Measurements from ENCODE around the gene UBASH3A.

UBASH3A gene

DNA sequence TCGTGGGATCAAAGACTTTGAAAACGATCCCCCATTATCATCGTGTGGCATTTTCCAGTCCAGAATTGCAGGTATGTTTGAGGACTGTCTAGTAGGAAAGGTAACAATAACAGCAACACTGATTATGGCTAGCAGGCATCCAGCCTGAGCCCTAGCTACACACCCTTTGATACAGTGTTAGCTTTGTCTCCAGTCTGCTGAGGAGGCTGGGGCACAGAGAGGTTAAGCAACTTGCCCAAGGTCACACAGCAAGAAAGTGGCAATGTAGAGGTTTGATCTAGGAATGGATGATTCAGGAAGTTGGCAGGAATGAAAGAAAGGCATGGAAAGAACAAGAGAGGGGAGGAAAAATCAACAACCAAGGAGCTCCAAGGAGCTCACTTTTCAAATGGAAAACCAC, 31.2 kb downstream of the UBASH3A start:
- Mint-ChIP-seq H3K36me3 (ENCODE audit: low read depth) (peaks cover 86% of the 10 kb centered on the region), H3K9me3 (peaks cover 16% of the 10 kb centered on the region), H3K27me3 (peaks cover 2% of the 10 kb centered on the region), H3K4me3 (no peak overlapping the region), H3K27ac (no peak overlapping the region), H3K4me1 (ENCODE audit: low read depth) (peaks cover 73% of the 10 kb centered on the region)

DNA sequence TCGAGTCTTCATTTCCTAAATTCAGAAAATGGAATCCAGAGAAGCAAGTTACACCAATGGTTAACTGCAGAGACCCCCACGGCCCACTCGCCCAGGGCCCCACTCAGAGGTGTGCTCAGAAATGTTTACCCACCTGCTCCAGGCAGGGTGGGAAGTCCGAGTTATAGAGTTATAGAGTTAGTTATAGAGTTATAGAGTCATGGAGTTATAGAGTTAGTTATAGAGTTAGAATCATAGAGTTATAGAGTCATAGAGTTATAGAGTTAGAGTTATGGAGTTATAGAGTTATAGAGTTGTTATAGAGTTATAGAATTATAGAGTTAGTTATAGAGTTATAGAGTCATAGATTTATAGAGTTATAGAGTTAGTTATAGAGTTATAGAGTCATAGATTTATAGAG, 31.7 kb downstream of the UBASH3A start:
- Mint-ChIP-seq H3K27ac (no peak overlapping the region), H3K9me3 (peaks cover 18% of the 10 kb centered on the region), H3K4me1 (ENCODE audit: low read depth) (peaks cover 79% of the 10 kb centered on the region), H3K36me3 (ENCODE audit: low read depth) (peaks cover 91% of the 10 kb centered on the region), H3K4me3 (no peak overlapping the region), H3K27me3 (peaks cover 3% of the 10 kb centered on the region)

DNA sequence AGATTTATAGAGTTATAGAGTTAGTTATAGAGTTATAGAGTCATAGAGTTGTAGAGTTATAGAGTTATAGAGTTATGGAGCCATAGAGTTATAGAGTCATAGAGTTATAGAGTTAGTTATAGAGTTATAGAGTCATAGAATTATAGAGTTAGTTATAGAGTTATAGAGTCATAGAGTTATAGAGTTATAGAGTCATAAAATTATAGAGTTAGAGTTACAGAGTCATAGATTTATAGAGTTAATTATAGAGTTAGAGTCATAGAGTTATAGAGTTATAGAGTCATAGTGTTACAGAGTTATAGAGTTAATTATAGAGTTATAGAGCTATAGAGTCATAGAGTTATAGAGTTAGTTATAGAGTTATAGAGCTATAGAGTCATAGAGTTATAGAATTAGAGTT, 32.1 kb downstream of the UBASH3A start:
- H3K27ac Mint-ChIP-seq: no peak overlapping the region
- no peak overlapping the region for H3K4me3 Mint-ChIP-seq
- peaks cover 18% of the 10 kb centered on the region for H3K9me3 Mint-ChIP-seq
- peaks cover 83% of the 10 kb centered on the region for H3K4me1 Mint-ChIP-seq (ENCODE audit: low read depth)
- peaks cover 3% of the 10 kb centered on the region for H3K27me3 Mint-ChIP-seq
- H3K36me3 Mint-ChIP-seq (ENCODE audit: low read depth): peaks cover 95% of the 10 kb centered on the region

DNA sequence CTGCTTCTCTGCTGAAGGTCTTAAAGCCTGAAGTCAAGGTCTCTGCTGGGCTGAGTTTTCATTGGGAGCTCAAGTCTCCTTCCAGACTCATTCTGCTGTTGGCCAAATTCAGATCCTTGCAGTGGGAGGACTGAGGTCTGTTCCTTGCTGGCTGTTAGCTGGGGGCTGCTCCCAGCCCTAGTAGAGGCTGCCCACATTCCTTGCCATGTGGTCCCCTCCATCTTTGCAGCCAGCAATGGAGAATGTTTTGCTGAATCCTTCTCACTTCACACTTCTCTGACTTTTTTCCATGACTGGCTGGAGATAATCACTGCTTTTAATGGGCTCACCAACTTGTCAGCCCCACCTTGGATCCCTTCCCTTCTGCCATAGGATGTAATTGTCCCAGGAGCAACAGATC, 33.2 kb downstream of the UBASH3A start:
- Mint-ChIP-seq H3K4me3 (no peak overlapping the region), H3K9me3 (peaks cover 18% of the 10 kb centered on the region), H3K27ac (peak overlapping the region; percentile 16), H3K36me3 (ENCODE audit: low read depth) (peaks cover 96% of the 10 kb centered on the region), H3K4me1 (ENCODE audit: low read depth) (peaks cover 89% of the 10 kb centered on the region), H3K27me3 (peaks cover 3% of the 10 kb centered on the region)

DNA sequence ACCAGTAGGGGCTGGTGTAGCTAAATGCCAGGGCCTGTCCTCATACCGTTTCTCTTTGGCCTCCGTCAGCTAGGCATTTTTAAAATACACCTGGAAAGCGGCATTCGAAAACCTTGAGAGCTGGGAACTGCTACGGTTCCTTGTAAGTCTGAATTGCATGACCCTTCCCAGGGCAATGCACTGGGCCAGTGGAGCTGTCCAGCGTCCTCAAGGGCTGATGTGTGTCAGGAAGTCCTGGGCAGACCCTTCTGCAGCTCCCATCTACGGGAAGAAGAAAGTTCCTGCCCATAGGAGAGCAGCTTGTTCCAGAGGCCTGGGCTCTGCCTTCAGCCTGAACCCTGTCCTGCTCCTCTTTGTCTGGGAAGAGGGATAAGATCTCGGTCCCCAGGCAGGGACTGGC, 34.1 kb downstream of the UBASH3A start:
- Mint-ChIP-seq H3K36me3 (ENCODE audit: low read depth) (peaks cover 96% of the 10 kb centered on the region), H3K27ac (peak overlapping the region; percentile 36), H3K27me3 (peaks cover 3% of the 10 kb centered on the region), H3K9me3 (peaks cover 11% of the 10 kb centered on the region), H3K4me3 (no peak overlapping the region), H3K4me1 (ENCODE audit: low read depth) (peaks cover 87% of the 10 kb centered on the region)

DNA sequence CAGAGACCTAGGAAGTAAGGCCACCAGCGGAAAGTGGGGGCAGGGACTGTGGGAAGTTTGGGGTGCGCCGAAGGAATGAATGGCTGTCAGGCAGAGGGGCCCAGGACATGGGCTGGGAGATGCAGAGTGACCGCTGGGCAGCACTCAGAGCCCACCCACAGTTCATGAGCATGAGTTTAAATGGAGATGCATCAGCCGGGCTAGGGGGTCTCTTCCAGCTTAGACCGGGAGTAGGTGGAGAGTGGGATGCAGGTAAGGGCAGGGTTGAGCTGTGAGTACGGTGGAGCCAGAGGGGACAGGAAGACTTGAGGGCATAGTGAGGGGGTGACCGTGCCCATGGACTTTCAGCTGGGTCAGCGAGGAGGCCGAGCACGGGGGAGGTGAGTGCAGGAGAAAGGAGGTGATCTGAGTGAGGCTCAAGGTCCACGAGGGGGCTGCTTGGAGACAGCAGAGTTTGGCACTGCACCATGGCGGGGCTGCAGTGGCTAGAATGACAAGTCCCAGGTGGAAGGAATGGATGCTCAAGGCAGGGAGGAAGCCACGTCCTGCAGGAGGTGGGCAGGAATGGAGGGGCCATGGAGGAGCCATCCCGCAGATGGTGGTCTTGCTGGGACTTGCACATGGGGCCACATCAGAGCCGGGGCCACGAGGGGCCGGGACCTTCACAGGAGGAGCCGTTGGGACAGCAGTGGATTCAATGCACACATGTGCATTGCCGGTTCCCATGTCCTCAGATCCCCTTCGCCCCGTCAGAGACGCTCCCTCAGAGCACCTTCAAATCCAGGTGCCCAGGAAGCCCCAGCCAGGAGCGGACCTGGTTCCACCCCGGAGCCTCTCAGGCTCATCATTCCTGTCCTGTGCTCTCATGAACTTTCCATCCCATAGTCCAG, 34.9 kb downstream of the UBASH3A start:
- peaks cover 82% of the 10 kb centered on the region for H3K4me1 Mint-ChIP-seq (ENCODE audit: low read depth)
- H3K27me3 Mint-ChIP-seq: peaks cover 3% of the 10 kb centered on the region
- peaks cover 10% of the 10 kb centered on the region for H3K9me3 Mint-ChIP-seq
- H3K27ac Mint-ChIP-seq: peak overlapping the region; percentile 36
- H3K4me3 Mint-ChIP-seq: peak overlapping the region; percentile 27
- peaks cover 93% of the 10 kb centered on the region for H3K36me3 Mint-ChIP-seq (ENCODE audit: low read depth)

DNA sequence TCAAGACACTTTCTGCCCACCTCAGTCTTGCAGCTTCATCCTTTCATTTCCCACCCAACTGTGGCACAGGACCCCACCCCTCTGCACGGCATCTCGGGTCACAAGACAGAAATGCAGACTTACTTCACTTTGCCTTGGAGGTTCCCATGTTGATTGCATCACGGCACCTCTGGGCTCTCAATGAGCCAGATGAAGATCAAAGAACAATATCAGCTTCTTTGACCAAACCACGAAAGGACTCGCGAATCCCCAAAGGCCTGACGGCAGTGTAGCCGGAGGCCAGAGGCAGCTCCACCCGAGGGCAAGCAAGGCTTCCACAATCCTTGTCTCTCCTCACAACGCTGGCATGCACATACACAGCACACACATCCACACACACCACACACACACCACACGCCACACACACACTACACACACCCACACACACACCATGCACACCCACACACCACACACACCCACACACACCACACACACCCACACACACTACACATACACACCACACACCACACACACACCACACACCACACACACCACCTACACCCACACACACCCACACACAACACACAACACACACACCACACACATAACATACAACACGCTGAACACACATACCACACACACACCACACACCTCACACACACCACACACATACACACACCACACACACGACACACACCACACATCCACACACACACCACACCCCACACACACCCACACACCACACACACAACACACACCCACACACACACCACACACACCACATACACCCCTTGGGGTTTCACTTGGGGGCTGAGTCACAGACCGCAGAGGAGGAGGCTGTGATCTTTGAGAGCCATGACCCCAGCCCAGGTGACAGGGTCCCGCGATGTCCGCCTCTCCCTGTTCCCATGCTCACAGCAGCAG, 35.8 kb downstream of the UBASH3A start:
- Mint-ChIP-seq H3K27ac (peak overlapping the region; percentile 96), H3K36me3 (ENCODE audit: low read depth) (peaks cover 89% of the 10 kb centered on the region), H3K9me3 (peaks cover 10% of the 10 kb centered on the region), H3K4me1 (ENCODE audit: low read depth) (peaks cover 77% of the 10 kb centered on the region), H3K27me3 (peaks cover 3% of the 10 kb centered on the region), H3K4me3 (peak overlapping the region; percentile 68)

DNA sequence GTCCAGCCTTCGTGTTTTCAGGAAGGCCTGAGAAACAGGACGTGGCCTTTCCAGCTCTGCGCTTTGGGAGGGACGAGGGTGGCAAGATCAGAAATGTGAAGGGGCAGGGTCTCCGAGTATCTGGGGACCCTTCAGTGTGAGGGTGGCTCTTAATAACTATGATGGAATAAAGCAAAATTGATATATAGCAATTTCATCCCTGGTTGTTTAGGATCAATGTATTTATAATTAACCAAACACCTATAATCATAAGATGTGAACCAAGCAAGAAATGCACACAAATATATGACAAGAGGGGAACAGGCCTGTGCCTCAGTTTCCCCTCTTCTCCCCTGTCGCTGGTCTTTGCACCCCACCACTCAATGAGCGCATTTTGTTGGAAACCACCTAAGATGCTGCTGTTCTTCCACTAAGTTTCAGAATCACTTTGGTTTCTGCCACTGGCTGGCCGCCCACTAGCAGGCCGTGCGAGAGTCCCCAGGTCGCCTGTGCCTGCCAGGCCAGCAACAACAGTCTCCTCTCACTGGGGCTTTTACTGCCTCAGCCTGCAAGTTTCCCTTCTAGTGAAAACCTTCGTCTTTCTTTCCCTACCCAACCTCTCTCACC, 36.6 kb downstream of the UBASH3A start:
- Mint-ChIP-seq H3K9me3 (peaks cover 5% of the 10 kb centered on the region), H3K4me3 (peak overlapping the region; percentile 68), H3K4me1 (ENCODE audit: low read depth) (peaks cover 69% of the 10 kb centered on the region), H3K27ac (peak overlapping the region; percentile 96), H3K36me3 (ENCODE audit: low read depth) (peaks cover 81% of the 10 kb centered on the region), H3K27me3 (peaks cover 3% of the 10 kb centered on the region)

DNA sequence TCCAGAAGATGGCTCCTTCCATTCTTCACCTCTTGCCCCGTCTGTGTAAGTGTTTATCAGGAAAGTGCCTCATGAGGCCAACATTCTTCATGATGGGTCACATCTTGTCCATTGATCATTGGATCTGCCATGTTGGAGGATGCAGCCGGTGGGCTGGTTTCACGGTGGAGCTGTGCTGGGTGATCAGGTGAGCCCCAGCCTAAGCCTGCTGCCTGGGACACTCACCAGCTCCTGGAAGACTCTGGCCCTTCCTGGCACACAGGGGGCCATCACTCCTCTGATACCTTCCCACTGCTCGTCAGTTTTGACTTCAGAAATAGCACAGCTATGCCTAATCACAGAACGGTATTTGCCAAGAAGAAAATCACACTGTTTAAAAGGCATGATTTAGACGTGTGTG, 38.3 kb downstream of the UBASH3A start:
- peak overlapping the region; percentile 72 for H3K27ac Mint-ChIP-seq
- H3K4me1 Mint-ChIP-seq (ENCODE audit: low read depth): peaks cover 70% of the 10 kb centered on the region
- H3K4me3 Mint-ChIP-seq: no peak overlapping the region
- peaks cover 5% of the 10 kb centered on the region for H3K9me3 Mint-ChIP-seq
- H3K27me3 Mint-ChIP-seq: peaks cover 3% of the 10 kb centered on the region
- H3K36me3 Mint-ChIP-seq (ENCODE audit: low read depth): peaks cover 80% of the 10 kb centered on the region

DNA sequence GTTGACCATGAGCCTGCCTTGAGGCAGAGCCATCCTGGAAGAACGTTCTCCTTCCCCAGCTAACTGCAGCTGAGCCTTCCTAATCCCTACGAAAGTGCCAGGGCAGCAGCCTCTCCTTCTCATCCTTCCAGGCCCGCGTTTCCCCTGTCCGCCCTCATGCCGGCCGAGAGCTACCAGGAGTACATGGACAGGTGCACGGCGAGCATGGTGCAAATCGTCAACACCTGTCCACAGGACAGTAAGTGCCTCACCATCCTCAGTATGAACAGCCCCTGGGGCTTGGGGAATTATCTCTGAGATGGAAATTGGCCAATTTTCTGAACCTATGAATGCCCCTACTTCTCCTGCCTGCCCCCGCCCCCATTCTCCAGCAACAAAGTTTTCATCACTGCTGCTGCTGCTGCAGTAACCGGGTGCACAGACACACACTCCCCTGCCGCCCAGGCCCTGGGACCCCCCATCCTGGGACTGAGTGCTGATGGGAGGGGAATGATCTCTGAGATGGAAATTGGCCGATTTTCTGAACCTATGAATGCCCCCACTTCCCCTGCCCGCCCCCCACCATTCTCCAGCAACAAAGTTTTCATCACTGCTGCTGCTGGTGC, 39.6 kb downstream of the UBASH3A start:
- peaks cover 80% of the 10 kb centered on the region for H3K36me3 Mint-ChIP-seq (ENCODE audit: low read depth)
- H3K9me3 Mint-ChIP-seq: peaks cover 5% of the 10 kb centered on the region
- H3K4me3 Mint-ChIP-seq: no peak overlapping the region
- H3K27me3 Mint-ChIP-seq: peaks cover 3% of the 10 kb centered on the region
- H3K27ac Mint-ChIP-seq: no peak overlapping the region
- peaks cover 66% of the 10 kb centered on the region for H3K4me1 Mint-ChIP-seq (ENCODE audit: low read depth)

DNA sequence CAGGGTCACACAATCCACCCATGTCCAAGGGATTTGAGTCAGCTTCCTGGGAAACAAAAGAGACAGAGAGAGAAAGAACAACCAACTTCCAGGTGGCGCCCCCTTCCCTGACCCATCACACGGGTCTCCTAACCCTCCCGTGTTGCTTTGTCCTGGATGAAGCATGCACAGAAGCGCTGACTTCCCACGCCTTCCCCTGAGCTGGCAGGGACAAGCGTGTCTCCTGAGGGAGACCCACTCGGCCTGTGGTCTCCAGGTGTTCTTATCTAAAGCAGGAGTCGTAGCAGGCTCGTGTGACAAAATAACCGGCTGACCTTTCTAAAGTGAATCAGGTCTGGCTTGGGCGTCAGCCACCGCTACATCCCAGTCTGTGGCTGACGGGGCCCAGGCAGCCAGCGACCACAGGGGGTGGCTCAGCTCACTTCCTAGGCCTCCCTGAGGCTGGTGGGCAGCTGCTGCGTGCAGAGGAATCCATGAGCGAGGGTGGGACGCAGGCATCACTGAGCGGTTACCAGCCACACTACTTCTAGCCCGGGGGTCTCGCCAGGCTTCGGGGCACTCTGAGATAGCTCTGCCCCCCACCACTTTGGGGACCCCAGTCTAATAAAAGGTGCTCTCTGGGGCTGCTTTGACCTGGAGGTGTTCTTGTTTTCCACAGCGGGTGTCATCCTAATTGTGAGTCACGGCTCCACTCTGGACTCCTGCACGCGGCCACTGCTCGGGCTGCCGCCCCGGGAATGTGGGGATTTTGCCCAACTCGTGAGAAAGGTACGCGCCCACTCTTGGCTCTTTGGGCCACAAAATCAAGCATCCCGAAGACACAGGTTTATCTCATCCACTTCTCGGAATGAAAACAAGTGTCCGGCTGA, 40.4 kb downstream of the UBASH3A start:
- Mint-ChIP-seq H3K27me3 (peaks cover 3% of the 10 kb centered on the region), H3K4me1 (ENCODE audit: low read depth) (peaks cover 66% of the 10 kb centered on the region), H3K4me3 (no peak overlapping the region), H3K36me3 (ENCODE audit: low read depth) (peaks cover 73% of the 10 kb centered on the region), H3K9me3 (peaks cover 5% of the 10 kb centered on the region), H3K27ac (peak overlapping the region; percentile 73)

DNA sequence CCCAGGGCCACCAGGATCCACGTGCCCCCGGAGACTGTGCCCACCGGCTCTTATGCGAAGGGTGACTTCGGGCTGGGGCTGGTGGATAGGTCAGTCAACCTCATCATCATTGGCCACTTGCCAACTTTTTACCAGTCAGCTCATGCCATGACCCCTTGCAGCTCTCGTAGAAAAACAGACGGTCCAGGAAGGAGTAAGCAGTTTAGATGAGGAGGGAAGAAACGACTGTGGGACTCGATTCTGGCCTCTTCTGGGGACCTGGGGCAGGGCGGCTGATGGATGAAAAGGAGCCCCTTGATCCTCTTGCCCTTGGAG, 41.0 kb downstream of the UBASH3A start:
- peaks cover 66% of the 10 kb centered on the region for H3K4me1 Mint-ChIP-seq (ENCODE audit: low read depth)
- H3K27me3 Mint-ChIP-seq: peaks cover 3% of the 10 kb centered on the region
- no peak overlapping the region for H3K4me3 Mint-ChIP-seq
- H3K36me3 Mint-ChIP-seq (ENCODE audit: low read depth): peaks cover 68% of the 10 kb centered on the region
- no peak overlapping the region for H3K27ac Mint-ChIP-seq
- H3K9me3 Mint-ChIP-seq: peaks cover 3% of the 10 kb centered on the region

DNA sequence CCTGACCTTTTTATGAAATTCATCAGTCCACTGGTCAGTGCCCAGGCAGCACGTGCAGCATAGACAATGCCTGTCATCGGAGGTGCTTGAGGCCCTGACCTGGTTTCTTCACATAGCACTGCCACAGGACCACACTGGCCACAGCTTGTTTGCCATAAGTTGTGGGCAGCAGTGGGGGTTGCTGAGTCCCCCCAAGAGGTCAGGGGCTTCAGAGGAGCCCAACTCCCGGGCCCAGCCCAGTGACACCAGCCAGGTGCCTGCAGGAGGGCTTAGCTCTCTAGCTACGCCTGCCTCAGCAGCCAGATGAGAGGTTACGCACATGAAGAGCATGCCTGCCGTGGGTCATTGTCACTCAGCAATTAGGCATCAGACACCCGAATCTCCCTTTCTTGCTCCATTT, 41.6 kb downstream of the UBASH3A start:
- Mint-ChIP-seq H3K4me3 (no peak overlapping the region), H3K4me1 (ENCODE audit: low read depth) (peaks cover 66% of the 10 kb centered on the region), H3K36me3 (ENCODE audit: low read depth) (peaks cover 61% of the 10 kb centered on the region), H3K27ac (no peak overlapping the region), H3K27me3 (no peaks in the 10 kb centered on the region), H3K9me3 (no peaks in the 10 kb centered on the region)

DNA sequence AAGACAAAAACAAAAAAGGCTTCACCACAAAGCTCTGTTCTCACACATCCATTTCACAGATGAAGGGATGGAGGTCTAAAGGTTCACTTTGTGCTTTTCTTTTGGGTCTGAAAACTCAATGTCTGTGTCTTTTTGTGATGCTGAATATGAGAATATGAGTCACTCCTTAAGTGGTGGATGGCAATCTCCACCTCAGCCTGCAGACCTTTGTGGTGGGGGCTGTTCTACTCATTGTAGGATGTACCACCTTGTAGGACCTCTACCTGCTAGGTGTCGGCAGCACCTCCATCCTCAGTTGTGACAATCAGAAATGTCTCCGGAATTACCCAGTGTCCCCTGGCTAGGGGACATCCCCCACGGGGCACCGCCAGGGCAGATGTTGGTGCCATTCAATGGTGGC, 42.8 kb downstream of the UBASH3A start:
- H3K27me3 Mint-ChIP-seq: no peaks in the 10 kb centered on the region
- peaks cover 61% of the 10 kb centered on the region for H3K4me1 Mint-ChIP-seq (ENCODE audit: low read depth)
- H3K27ac Mint-ChIP-seq: peak overlapping the region; percentile 53
- no peaks in the 10 kb centered on the region for H3K9me3 Mint-ChIP-seq
- peak overlapping the region; percentile 25 for H3K4me3 Mint-ChIP-seq
- H3K36me3 Mint-ChIP-seq (ENCODE audit: low read depth): peaks cover 51% of the 10 kb centered on the region
